A673 (cell line): ENCODE results near the gene MAN2A2. TPM values are rescaled to one million over a fixed set of nuclear protein-coding genes. Genes with fewer than 3 reads are reported as not detected.

ENCODE experiments used
- BruUV-seq: library from RNA; stranded (reverse); fragments of 400-500 nt; replicated peaks from 2 replicates; lab custom pipeline; 2021; lab: Mats Ljungman, UMichigan
- CTCF ChIA-PET: fragments of 300-600 bp; sonication (Branson Sonifier 250); formaldehyde crosslinking; loops from one replicate; lab custom pipeline; 2022; ENCODE audit warnings: antibody characterized with exemption; lab: Charles Lee
- POLR2A ChIA-PET: fragments of 300-600 bp; sonication (Branson Sonifier 250); formaldehyde crosslinking; loops from one replicate; lab custom pipeline; 2022; ENCODE audit warnings: antibody characterized with exemption; ENCODE audit not compliant: low non-redundant PET; lab: Charles Lee
- DNase-seq: peaks from one replicate; pipeline ENCODE4 v3.0.0-alpha.2; 2015; ENCODE audit warnings: low spot score
- H3K27ac ChIP-seq: fragments of 200-600 bp; sonication (generic); 2 replicates; pipeline ENCODE4 v1.5.1; 2016; ENCODE audit warnings: mixed run types, low read depth, mild to moderate bottlenecking, mixed read lengths, antibody characterized with exemption, low read length; ENCODE audit not compliant: poor library complexity, severe bottlenecking
- H3K27me3 ChIP-seq: fragments of 200-600 bp; sonication (generic); replicated peaks from 2 replicates; pipeline ENCODE4 v1.6.1; 2017; ENCODE audit warnings: mixed run types, low read depth, mild to moderate bottlenecking, mixed read lengths, antibody characterized with exemption, low read length; ENCODE audit not compliant: insufficient read depth, poor library complexity
- H3K36me3 ChIP-seq: fragments of 200-600 bp; sonication (generic); 2 replicates; pipeline ENCODE4 v1.6.1; 2016; ENCODE audit warnings: mixed run types, mild to moderate bottlenecking, mixed read lengths, antibody characterized with exemption, low read length; ENCODE audit not compliant: insufficient read depth, poor library complexity, severe bottlenecking
- H3K4me1 ChIP-seq: fragments of 200-600 bp; sonication (generic); 2 replicates; pipeline ENCODE4 v1.6.1; 2017; ENCODE audit warnings: mixed run types, mild to moderate bottlenecking, mixed read lengths, antibody characterized with exemption, low read length; ENCODE audit not compliant: insufficient read depth, poor library complexity, severe bottlenecking
- H3K4me3 ChIP-seq: fragments of 200-600 bp; sonication (generic); 2 replicates; pipeline ENCODE4 v1.5.1; 2016; ENCODE audit warnings: low read depth, mixed run types, mild to moderate bottlenecking, mixed read lengths, low read length; ENCODE audit not compliant: poor library complexity, severe bottlenecking
- H3K9me3 ChIP-seq: fragments of 200-600 bp; sonication (generic); 2 replicates; pipeline ENCODE4 v1.6.1; 2016; ENCODE audit warnings: mixed run types, low read depth, mild to moderate bottlenecking, mixed read lengths, antibody characterized with exemption, low read length; ENCODE audit not compliant: poor library complexity, severe bottlenecking
- EZH2 ChIP-seq: fragments of 200-600 bp; sonication (generic); IDR thresholded peaks from 2 replicates; pipeline ENCODE4 v1.6.1; 2017; ENCODE audit warnings: borderline replicate concordance, low read depth, mild to moderate bottlenecking, mixed read lengths, antibody characterized with exemption, low read length; ENCODE audit not compliant: poor library complexity, severe bottlenecking
- intact Hi-C: fragments of 100-400 bp; cut with micrococcal nuclease; formaldehyde crosslinking; loops from one replicate; pipeline ENCODE4 v1.10.0; 2022; ENCODE audit not compliant: unreplicated experiment
- total RNA-seq: library from RNA; stranded (reverse); gene quantifications from 2 replicates; pipeline ENCODE4 v1.2.3, GENCODE V29; 2021
- TF ChIP-seq, protein P1 (sequence below): fragments of 300-800, 200-600 bp; sonication (generic); conservative IDR thresholded peaks from 2 replicates; pipeline ENCODE4 v1.5.1; 2017; ENCODE audit warnings: low read depth, mild to moderate bottlenecking, antibody characterized with exemption, low read length, moderate library complexity, mixed read lengths

MAN2A2 gene
- total RNA-seq, 1 experiment from 2014 or later = 75.7 TPM

DNA sequence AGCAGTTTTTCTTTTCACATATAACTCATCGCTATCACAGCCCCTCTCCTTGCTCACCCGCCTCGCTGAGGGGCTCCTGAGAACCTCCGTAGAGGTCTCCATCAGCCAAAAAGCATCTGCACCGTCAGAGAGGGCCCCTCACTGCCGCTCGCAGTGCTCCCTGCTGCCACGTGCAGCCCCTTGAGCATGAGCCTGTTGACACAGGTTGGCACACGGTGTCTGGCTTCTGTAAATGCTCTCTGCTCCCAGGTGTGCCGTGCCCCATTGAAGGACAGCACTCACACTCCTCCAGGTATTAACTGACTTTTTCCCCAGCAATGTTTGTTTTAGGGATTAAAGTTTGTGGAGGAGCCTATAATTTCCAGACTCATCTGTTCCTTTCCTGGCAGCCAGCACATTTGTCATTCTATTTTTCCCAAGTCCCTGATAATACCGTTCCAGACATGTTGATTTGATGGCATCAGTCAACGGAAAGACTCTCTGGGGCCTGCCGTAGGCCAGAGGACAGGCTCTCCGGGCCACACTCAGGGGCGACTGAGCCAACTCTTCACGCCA, 36.9 kb upstream of the MAN2A2 start:
- Histone ChIP-seq H3K36me3 (no peaks in the 10 kb centered on the region), H3K9me3 (no peaks in the 10 kb centered on the region), H3K4me3 (no peak overlapping the region), H3K27ac (no peak overlapping the region), H3K4me1 (peaks cover 27% of the 10 kb centered on the region), H3K27me3 (no peaks in the 10 kb centered on the region)
- intact Hi-C loops = no loop called here
- ChIA-PET CTCF (no interaction called here), POLR2A (no interaction called here)
- no peak for DNase-seq
- no TSS peak for BruUV-seq
- TF ChIP-seq, protein P1, sequence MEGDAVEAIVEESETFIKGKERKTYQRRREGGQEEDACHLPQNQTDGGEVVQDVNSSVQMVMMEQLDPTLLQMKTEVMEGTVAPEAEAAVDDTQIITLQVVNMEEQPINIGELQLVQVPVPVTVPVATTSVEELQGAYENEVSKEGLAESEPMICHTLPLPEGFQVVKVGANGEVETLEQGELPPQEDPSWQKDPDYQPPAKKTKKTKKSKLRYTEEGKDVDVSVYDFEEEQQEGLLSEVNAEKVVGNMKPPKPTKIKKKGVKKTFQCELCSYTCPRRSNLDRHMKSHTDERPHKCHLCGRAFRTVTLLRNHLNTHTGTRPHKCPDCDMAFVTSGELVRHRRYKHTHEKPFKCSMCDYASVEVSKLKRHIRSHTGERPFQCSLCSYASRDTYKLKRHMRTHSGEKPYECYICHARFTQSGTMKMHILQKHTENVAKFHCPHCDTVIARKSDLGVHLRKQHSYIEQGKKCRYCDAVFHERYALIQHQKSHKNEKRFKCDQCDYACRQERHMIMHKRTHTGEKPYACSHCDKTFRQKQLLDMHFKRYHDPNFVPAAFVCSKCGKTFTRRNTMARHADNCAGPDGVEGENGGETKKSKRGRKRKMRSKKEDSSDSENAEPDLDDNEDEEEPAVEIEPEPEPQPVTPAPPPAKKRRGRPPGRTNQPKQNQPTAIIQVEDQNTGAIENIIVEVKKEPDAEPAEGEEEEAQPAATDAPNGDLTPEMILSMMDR = no peak
- no peak for TF ChIP-seq EZH2

DNA sequence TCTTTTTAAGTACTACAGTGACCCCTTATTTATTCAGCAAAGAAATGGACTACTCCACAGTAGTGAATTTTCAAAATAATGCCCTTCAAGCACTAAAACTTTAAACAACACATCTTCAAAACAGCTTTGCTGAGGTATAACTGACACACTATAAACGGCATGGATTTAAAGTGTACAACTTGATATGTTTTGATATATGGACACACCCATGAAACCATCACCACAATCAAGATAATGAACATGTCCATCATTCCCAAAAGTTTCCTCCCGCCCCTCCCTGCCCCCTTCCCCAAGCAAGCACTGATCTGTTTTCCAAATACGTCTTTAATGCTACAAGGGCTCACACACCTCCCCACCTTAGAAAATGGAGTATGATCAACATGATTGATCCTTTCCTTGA, 36.3 kb upstream of the MAN2A2 start:
- H3K27ac ChIP-seq = no peak overlapping the region
- H3K4me3 ChIP-seq = no peak overlapping the region
- H3K36me3 ChIP-seq = no peaks in the 10 kb centered on the region
- peaks cover 27% of the 10 kb centered on the region for H3K4me1 ChIP-seq
- no peaks in the 10 kb centered on the region for H3K27me3 ChIP-seq
- ChIA-PET CTCF (no interaction called here), POLR2A (no interaction called here)
- TF ChIP-seq EZH2 = no peak
- TF ChIP-seq, protein P1 = no peak
- no TSS peak for BruUV-seq
- intact Hi-C loops = no loop called here
- no peaks in the 10 kb centered on the region for H3K9me3 ChIP-seq
- DNase-seq = no peak

DNA sequence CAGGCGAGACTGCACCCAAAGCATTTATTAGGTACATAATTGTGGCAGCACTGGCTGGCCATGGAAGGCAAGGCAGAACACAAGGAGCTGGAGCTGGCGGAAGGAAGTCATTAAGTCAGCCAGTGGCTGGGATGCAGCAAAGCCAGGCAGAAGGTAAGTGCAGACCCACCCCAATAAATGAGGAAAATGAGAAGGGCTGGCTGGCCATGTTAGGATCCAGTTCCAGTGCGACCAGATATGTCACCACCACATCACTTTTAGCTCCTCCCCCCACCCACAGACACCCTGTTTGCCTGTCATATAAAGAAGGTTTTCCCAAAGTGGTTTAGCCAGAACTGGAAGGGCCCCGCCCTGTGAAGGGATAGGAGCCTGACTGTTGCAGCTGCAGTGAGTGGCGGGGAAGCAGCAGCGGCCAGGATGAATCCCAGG, 34.8 kb upstream of the MAN2A2 start, which contains the start of gene FURIN:
Gene FURIN (plus strand): TSS at position 328 of the 429 bp plus-strand sequence. CDS start 7,153 bp downstream, outside the sequence.
- peaks cover 37% of the 10 kb centered on the region for H3K4me1 ChIP-seq
- ChIA-PET POLR2A (no interaction called here), CTCF (interaction anchor here (1.2 kb wide), 1 partner anchor 220 kb away, joined by 3 read pairs; no protein-coding TSS in a partner anchor)
- no peaks in the 10 kb centered on the region for H3K27me3 ChIP-seq
- peak; percentile 38 for DNase-seq
- H3K9me3 ChIP-seq = no peaks in the 10 kb centered on the region
- no peaks in the 10 kb centered on the region for H3K36me3 ChIP-seq
- no TSS peak for BruUV-seq
- H3K4me3 ChIP-seq = no peak within 1 kb of the TSS
- H3K27ac ChIP-seq = peak within 1 kb of the TSS; percentile 90
- intact Hi-C loops = no loop called here
- TF ChIP-seq, protein P1 = no peak
- TF ChIP-seq EZH2 = no peak
